Measurements from ENCODE around the gene RTRAF. TPM values are rescaled to one million over a fixed set of nuclear protein-coding genes. Genes with fewer than 3 reads are reported as not detected.

The RTRAF gene
- total RNA-seq, 6 donors from 2014 or later: 7.3 to 116 (median 62.0) TPM

- DNase-seq (peak in 1 of 2 donors; percentile 49), ATAC-seq (ENCODE audit: low FRiP score in 2 of 2) (peak in 1 of 2 donors; percentile 7)
- Histone ChIP-seq H3K9me3 (no peaks in the 10 kb centered on the region), H3K4me1 (peaks cover 5 to 21% (median 14%) of the 10 kb centered on the region in 4 donors), H3K36me3 (peaks cover 5 to 27% (median 20%) of the 10 kb centered on the region in 4 donors), H3K4me3 (no peak overlapping the region), H3K27me3 (no peaks in the 10 kb centered on the region), H3K27ac (peak overlapping the region in 1 of 4 donors; percentile 9)
- TF ChIP-seq CTCF (IDR thresholded peaks at IDR 0.05) (no peak), POLR2A (IDR thresholded peaks at IDR 0.05) (no peak), EP300 (IDR thresholded peaks at IDR 0.05) (no peak), POLR2AphosphoS5 (IDR thresholded peaks at IDR 0.05) (no peak)
- WGBS, 2 donors: 77 to 81% methylated on average over 12 to 15 of the region's 15 CpGs
Observed at GRCh38 chr14:52014601-52015267, 25.4 kb downstream of the RTRAF start.

- H3K4me3 ChIP-seq: no peak overlapping the region
- no peak overlapping the region for H3K27ac ChIP-seq
- no peaks in the 10 kb centered on the region for H3K9me3 ChIP-seq
- H3K27me3 ChIP-seq: no peaks in the 10 kb centered on the region
- H3K4me1 ChIP-seq: peaks cover 5 to 23% (median 16%) of the 10 kb centered on the region in 4 donors
- ATAC-seq (ENCODE audit: low FRiP score in 2 of 2) (no peak), DNase-seq (no peak)
- WGBS, 2 donors: 65 to 73% methylated on average over 5 to 8 of the region's 8 CpGs
- peaks cover 0 to 19% (median 13%) of the 10 kb centered on the region in 4 donors for H3K36me3 ChIP-seq
- no peak for TF ChIP-seq EP300 (IDR thresholded peaks at IDR 0.05)
- TF ChIP-seq CTCF (IDR thresholded peaks at IDR 0.05): peak in 1 of 6 experiments; percentile 13
Observed at GRCh38 chr14:52015411-52016030, 26.2 kb downstream of the RTRAF start.

GRCh38 chr14:52018252-52018651 lies 28.9 kb downstream of the RTRAF start:
- 53 to 65% methylated on average over 4 of the region's 4 CpGs for WGBS, 2 donors
- Histone ChIP-seq H3K4me1 (peaks cover 7 to 35% (median 22%) of the 10 kb centered on the region in 4 donors), H3K9me3 (no peaks in the 10 kb centered on the region), H3K36me3 (no peaks in the 10 kb centered on the region), H3K27me3 (no peaks in the 10 kb centered on the region), H3K4me3 (no peak overlapping the region), H3K27ac (no peak overlapping the region)
- TF ChIP-seq CTCF (IDR thresholded peaks at IDR 0.05) (no peak), EP300 (IDR thresholded peaks at IDR 0.05) (no peak), POLR2A (IDR thresholded peaks at IDR 0.05) (no peak), POLR2AphosphoS5 (IDR thresholded peaks at IDR 0.05) (no peak)
- ATAC-seq (ENCODE audit: low FRiP score in 2 of 2) (no peak), DNase-seq (no peak)

- TF ChIP-seq CTCF (IDR thresholded peaks at IDR 0.05) (no peak), POLR2AphosphoS5 (IDR thresholded peaks at IDR 0.05) (no peak), EP300 (IDR thresholded peaks at IDR 0.05) (no peak), POLR2A (IDR thresholded peaks at IDR 0.05) (no peak)
- 83 to 96% methylated on average over 4 to 8 of the region's 8 CpGs for WGBS, 2 donors
- Histone ChIP-seq H3K9me3 (no peaks in the 10 kb centered on the region), H3K36me3 (no peaks in the 10 kb centered on the region), H3K4me1 (peaks cover 5 to 30% (median 21%) of the 10 kb centered on the region in 4 donors), H3K27ac (no peak overlapping the region), H3K4me3 (no peak overlapping the region), H3K27me3 (no peaks in the 10 kb centered on the region)
- DNase-seq: no peak
- no peak for ATAC-seq (ENCODE audit: low FRiP score in 2 of 2)
Observed at GRCh38 chr14:52018970-52019369, 29.6 kb downstream of the RTRAF start.

Measured in upper lobe of left lung (tissue), 6 donors.